GM18868 (cell line): Measurements from ENCODE around the gene REM2.

Source experiments
- ATAC-seq: cut with Tn5 transposase; IDR thresholded peaks from one replicate; pipeline ENCODE4 v1.9.1; 2021; ENCODE audit warnings: mild to moderate bottlenecking, moderate library complexity; ENCODE audit not compliant: unreplicated experiment

The REM2 gene

GRCh38 chr14:22925513-22925912, 42.5 kb downstream of the REM2 start:
- ATAC-seq: no peak

DNA sequence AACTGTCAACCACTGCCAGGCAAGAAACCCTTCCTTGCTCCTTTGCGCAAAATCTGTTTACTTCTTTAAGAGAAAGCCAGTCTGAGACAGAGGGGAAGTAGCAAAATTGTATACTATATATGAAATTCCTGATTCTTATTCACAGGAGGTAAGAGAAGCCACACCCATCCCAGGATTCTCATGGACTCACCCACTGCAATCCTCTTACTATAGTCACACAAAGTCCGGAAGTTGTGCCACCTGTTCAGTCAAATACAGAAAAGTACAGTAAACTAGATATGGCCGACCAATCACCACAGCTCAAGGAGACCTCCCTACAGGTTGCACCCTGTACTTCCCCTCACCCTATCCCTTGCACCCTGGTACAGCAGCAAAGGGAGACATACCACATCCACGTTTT, 43.3 kb downstream of the REM2 start:
- no peak for ATAC-seq

DNA sequence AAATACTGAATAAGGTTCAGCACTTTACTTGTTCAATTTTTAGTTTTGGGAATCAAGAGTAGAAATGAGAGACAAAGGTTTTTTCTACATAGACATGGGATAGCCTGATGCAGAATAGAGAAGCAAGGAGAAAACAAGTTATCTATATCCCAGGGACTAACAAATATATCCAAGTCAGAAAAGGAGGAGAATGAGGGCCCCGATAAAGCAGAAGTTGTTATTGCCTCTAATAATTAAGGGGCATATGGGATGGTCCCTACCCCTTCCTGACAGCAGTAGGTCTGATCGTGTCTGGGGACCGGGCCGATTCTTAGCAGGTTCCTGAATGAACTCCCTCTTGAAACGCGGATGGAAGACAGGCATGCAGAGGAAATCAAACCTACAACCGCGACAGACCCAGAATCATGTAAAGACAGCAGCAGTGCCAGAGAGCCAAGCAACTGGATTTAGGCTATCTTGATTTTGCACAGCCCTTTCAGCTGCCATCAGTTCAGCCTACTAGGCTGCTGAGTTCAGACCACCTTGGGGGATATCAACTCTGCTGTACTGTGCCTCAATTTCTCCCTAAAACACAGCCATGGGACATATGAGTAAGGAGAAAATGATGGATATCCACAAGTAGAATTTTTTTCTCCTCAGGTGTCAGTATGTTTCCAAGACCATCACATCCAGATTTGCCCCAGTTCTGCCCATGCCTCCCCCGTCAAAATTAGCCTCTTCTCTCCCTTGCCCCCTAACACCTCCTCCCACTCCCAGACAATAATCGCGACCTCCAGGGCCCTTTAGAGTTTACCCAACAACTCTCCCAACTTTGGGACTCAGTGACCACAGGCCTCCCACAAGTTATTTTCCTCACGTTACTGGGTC, 45.4 kb downstream of the REM2 start:
- no peak for ATAC-seq

DNA sequence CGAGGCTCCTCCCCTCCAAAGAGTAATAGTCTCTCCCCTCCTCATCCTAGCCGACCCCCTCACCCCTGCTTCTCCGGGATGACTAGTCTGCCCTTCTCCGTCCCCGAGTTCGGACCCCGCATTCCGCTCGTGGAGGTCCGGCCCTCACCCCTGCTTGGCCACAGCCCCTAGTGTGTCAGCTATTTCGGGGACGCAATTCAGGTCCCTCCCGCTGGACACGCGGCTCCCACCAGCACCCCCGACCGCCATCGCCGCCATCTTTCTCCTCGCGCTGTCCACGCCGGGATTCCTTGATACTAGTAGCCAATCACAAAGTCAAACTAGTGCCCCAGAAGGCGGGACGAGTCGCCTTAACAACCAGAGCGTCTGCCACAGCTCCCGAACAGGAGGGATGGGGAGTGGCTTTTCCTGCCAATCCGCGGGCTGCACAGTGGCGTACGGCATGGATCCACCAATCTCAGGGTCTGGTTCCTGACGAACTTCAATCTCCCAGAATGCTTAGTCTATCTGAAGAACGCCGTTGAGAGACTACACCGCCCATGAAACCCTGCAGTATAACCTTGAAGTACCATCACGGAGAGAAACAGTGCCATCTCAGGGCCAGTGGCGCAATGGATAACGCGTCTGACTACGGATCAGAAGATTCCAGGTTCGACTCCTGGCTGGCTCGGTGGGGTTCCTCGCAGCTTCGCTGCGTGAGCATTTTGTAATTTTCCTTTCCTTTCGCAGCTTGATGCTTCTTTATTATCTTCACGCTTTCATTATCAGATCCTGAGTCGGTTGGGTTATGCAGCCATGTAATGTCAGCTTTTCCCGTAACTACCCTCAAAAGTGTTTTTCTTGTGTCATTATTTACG, 46.3 kb downstream of the REM2 start, which contains the start of gene PRMT5:
TSS of gene PRMT5 (minus strand) at position 273 of the 857 bp plus-strand sequence. CDS start at position 258, 15 bp downstream.
- ATAC-seq: peak; percentile 92

DNA sequence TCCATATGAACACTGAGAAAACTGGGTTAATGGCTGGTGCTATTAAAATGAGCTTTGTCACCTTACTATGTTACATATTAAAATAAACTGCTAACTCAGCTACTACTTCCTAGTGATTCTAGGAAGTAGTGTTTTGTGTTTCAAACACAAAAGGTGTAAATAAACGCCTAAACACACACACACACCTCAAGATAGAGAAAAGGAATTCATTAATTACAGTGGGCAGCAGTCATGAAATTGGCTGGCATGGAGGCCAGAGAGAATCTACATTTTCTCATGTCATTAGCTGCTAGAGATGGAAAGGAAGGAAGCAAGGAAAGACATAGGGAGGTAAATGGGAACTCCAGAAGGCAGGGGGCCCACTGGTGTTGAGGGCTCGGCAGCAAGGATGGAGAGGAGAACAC, 46.9 kb downstream of the REM2 start:
- ATAC-seq: no peak

DNA sequence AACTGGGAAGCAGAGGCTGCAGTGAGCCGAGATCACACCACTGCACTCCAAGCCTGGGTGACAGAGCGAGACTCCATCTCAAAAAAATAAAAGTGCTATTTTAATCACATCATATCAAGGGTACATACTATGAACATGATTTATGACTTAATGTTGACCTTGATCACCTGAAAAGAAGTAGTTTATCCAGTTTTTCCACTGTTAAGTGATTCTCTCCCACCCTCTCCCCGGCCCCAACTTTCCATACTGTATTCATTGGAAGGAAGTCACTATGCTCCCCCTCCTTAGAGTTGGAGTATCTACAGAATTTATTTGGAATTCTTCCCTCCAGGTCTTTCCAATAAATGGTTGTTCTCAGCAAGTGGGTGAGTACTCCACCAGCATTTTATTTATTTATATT, 49.1 kb downstream of the REM2 start:
- no peak for ATAC-seq

DNA sequence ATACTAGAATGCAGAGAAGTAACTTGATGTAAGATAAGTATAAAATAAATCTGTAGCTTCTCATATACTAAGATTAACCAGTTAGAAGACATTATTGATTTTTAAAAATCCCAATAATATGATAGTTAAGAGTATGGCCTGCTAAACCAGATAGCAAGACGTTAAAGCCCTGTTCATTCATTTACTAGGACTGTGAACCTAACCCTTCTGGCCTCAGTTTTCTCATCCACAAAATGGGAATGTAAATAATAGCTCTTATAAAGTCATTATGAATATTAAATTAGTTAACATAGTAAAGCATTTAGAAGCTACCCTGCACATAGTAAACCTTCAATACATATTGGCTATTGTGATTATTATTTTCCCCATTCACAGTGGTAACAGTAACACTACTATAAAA, 52.1 kb downstream of the REM2 start:
- no peak for ATAC-seq
